ENCODE data around the gene USP43. TPM values are rescaled to one million over a fixed set of nuclear protein-coding genes. Genes with fewer than 3 reads are reported as not detected.

Gene USP43
- total RNA-seq, 4 donors from 2014 or later, result 4.7 to 13.8 (median 10.1) TPM

DNA sequence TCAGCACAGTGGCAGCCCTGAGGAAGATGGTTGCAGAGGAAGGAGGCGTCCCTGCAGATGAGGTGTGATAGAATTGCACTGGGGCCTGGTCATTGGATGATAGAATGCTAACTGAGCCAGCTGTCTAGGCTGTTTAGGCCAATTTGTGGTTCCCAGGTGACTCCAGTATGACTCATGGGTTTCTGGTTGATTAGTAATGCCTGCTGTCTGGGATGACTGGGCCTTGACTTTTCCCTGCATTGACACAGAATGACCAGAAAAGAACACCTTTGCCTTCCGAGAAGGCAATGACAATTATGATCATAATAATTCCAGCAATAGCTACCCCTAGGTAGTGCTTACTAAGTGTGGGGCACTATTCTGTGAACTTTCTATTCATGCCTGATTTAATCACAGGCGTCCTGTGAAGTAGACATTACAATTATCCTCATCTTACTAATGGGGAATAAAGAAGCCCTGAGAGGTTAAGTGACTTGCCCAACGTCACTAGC, 31.5 kb downstream of the USP43 start:
- 52 to 77% methylated on average over 3 to 4 of the region's 4 CpGs for WGBS, 2 donors
- no peaks in the 10 kb centered on the region for H3K27me3 ChIP-seq
- H3K9me3 ChIP-seq, result peaks cover 0 to 14% (median 0%) of the 10 kb centered on the region in 3 donors
- no peak overlapping the region for H3K4me3 ChIP-seq
- peak overlapping the region; percentile 20 to 71 (median 49) for H3K27ac ChIP-seq
- peaks cover 0 to 18% (median 0%) of the 10 kb centered on the region in 3 donors for H3K36me3 ChIP-seq
- TF ChIP-seq, protein P1, sequence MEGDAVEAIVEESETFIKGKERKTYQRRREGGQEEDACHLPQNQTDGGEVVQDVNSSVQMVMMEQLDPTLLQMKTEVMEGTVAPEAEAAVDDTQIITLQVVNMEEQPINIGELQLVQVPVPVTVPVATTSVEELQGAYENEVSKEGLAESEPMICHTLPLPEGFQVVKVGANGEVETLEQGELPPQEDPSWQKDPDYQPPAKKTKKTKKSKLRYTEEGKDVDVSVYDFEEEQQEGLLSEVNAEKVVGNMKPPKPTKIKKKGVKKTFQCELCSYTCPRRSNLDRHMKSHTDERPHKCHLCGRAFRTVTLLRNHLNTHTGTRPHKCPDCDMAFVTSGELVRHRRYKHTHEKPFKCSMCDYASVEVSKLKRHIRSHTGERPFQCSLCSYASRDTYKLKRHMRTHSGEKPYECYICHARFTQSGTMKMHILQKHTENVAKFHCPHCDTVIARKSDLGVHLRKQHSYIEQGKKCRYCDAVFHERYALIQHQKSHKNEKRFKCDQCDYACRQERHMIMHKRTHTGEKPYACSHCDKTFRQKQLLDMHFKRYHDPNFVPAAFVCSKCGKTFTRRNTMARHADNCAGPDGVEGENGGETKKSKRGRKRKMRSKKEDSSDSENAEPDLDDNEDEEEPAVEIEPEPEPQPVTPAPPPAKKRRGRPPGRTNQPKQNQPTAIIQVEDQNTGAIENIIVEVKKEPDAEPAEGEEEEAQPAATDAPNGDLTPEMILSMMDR (IDR thresholded peaks at IDR 0.05), result no peak
- TF ChIP-seq POLR2A (IDR thresholded peaks at IDR 0.05), result no peak
- DNase-seq, result no peak
- H3K4me1 ChIP-seq, result peaks cover 0 to 14% (median 0%) of the 10 kb centered on the region in 3 donors
- intact Hi-C loops (cut with DNase I), result no loop called here

DNA sequence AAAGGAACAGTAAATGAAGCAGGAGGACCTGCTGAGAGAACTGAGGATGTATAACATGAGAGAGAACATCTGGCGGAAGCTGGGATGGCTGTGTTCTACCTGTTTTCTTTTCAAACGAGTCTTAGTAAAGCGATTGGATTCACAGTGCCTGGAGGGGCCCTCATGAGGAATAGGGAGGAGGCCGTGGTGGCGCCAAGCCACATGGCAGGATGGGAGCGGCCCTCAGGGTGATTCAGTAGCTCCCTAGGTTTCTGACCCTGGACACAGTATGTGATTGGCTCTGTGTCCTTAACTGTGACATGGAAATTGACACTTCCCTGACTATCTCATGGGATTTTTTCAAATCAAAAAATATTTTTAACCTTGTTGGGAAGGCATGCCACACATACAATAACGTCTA, 32.1 kb downstream of the USP43 start:
- Histone ChIP-seq H3K4me3 (no peak overlapping the region), H3K4me1 (peaks cover 0 to 14% (median 0%) of the 10 kb centered on the region in 3 donors), H3K27ac (peak overlapping the region; percentile 20 to 71 (median 49)), H3K27me3 (no peaks in the 10 kb centered on the region), H3K9me3 (peaks cover 0 to 14% (median 0%) of the 10 kb centered on the region in 3 donors), H3K36me3 (peaks cover 0 to 24% (median 0%) of the 10 kb centered on the region in 3 donors)
- WGBS, 2 donors, result 57 to 78% methylated on average over 7 of the region's 7 CpGs
- intact Hi-C loops (cut with DNase I), result no loop called here
- no peak for TF ChIP-seq POLR2A (IDR thresholded peaks at IDR 0.05)
- TF ChIP-seq, protein P1 (IDR thresholded peaks at IDR 0.05), result no peak
- DNase-seq, result no peak

DNA sequence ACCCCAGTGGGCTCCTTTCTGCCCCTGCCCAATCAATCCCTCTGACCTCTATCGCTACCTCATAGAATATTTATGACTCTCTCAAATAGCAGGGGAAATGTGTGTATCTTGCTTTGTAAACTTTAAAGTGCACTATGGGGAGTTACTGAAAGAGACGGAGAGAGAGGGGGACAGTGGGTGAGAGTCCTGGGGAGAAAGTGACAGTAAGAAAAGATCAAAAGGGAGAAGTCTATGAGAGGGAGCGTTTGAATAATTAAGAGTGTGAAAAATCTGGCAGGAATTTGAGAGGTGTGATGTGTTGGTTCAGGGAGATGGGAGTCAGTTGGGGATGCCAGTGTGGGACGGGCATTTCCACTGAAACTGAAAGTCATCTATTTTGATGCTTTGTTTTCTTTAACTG, 32.6 kb downstream of the USP43 start:
- Histone ChIP-seq H3K4me1 (peaks cover 0 to 14% (median 0%) of the 10 kb centered on the region in 3 donors), H3K27me3 (no peaks in the 10 kb centered on the region), H3K4me3 (no peak overlapping the region), H3K36me3 (peaks cover 0 to 29% (median 0%) of the 10 kb centered on the region in 3 donors), H3K9me3 (peaks cover 0 to 14% (median 0%) of the 10 kb centered on the region in 3 donors), H3K27ac (peak overlapping the region in 1 of 4 donors; percentile 71)
- WGBS, 2 donors, result 69 to 77% methylated on average over 4 of the region's 4 CpGs
- DNase-seq, result no peak
- TF ChIP-seq, protein P1 (IDR thresholded peaks at IDR 0.05), result no peak
- TF ChIP-seq POLR2A (IDR thresholded peaks at IDR 0.05), result no peak
- intact Hi-C loops (cut with DNase I), result no loop called here

DNA sequence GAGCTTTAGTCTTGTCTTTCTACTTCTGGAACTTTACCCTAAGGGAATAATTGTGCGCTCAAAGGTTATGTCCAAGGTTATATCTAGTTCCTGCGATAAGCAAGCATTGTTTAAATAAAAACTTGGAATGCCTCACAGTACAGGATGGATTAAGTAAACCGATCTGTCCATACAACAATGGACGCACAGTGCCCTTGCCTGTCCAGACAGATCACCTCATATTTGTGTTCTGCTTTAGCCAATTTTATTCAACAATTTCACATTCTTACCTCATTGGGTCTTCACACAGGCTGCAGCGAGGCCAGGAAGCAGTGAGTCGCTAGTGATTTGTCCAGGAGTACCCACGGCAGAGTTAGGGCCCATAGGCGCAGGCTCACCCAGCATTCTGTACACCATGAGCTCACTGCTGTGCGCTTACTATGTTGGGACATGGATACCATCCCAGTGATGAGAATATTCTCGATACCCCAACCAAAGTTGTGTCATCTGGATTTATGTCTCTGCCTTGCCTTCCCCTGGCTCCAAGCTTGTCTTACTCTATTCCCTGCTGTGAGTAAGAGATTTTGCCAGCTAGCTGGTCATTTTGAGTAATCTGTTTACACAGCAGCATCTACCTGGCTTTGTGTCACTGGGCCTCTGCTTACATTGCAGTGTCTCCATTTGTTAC, 39.8 kb downstream of the USP43 start:
- TF ChIP-seq, protein P1 (IDR thresholded peaks at IDR 0.05), result no peak
- TF ChIP-seq POLR2A (IDR thresholded peaks at IDR 0.05), result no peak
- intact Hi-C loops (cut with DNase I), result no loop called here
- Histone ChIP-seq H3K27ac (no peak overlapping the region), H3K27me3 (no peaks in the 10 kb centered on the region), H3K36me3 (peaks cover 0 to 48% (median 0%) of the 10 kb centered on the region in 3 donors), H3K9me3 (peaks cover 0 to 5% (median 0%) of the 10 kb centered on the region in 3 donors), H3K4me3 (no peak overlapping the region), H3K4me1 (no peaks in the 10 kb centered on the region)
- 50 to 65% methylated on average over 10 of the region's 10 CpGs for WGBS, 2 donors
- DNase-seq, result no peak

DNA sequence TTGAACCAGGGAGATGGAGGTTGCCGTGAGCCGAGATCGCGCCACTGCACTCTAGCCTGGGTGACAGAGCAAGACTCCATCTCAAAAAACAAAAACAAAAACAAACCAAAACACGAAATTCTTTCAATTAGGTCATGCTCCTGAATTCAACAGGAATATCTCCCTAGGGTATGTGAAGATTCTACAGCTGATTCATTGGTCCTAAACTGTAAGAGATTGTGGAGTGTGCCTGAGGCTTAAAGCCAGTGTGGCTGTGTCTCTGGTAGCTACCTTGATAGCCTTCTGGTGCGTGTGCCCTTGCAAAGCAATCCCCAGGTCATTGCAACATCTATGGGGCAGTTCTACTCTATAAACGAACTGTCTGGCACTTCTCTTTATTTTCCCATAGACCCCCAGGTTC, 48.4 kb downstream of the USP43 start:
- intact Hi-C loops (cut with DNase I), result no loop called here
- WGBS, 2 donors, result 83 to 92% methylated on average over 7 of the region's 7 CpGs
- no peak for DNase-seq

More for the DNA sequence above, 48.4 kb downstream of the USP43 start:
- no peak overlapping the region for H3K27ac ChIP-seq
- H3K4me3 ChIP-seq, result no peak overlapping the region
- H3K27me3 ChIP-seq, result no peaks in the 10 kb centered on the region
- TF ChIP-seq, protein P1 (IDR thresholded peaks at IDR 0.05), result no peak
- no peak for TF ChIP-seq POLR2A (IDR thresholded peaks at IDR 0.05)
- H3K9me3 ChIP-seq, result no peaks in the 10 kb centered on the region
- H3K4me1 ChIP-seq, result no peaks in the 10 kb centered on the region
- peaks cover 0 to 83% (median 0%) of the 10 kb centered on the region in 3 donors for H3K36me3 ChIP-seq
